CD14-positive monocyte (primary cell): ENCODE measurements around the gene CD6. TPM values are rescaled to one million over a fixed set of nuclear protein-coding genes. Genes with fewer than 3 reads are reported as not detected.
"Not testable (repeated sequence)": the region's sequence is repeated elsewhere in the genome, so short reads cannot be mapped to it uniquely, and the experiment has no call there.

Experiments
- DNase-seq, 3 donors: peaks; one replicate each; pipeline ENCODE4 v3.0.0-alpha.2; 2011 to 2022
- H2AFZ ChIP-seq: 2 replicates; pipeline ENCODE4 v1.6.0; 2012; ENCODE audit warnings: mild to moderate bottlenecking, low read depth, low read length, inconsistent platforms; ENCODE audit not compliant: insufficient read depth, poor library complexity, severe bottlenecking
- H3K27ac ChIP-seq, 2 donors: 1 replicate in 1 of 2; 2 replicates in 1 of 2; pipeline ENCODE4 v1.5.1; 2012 to 2013; ENCODE audit warnings: low read length in 2 of 2, control low read depth in 1 of 2, inconsistent platforms in 1 of 2, low read depth in 1 of 2, mild to moderate bottlenecking in 1 of 2
- H3K27me3 ChIP-seq, 2 donors: one replicate each; pipeline versions ENCODE4 v1.6.0 to v1.6.1; 2011 to 2013; ENCODE audit warnings: low read length in 2 of 2; ENCODE audit not compliant: control insufficient read depth in 2 of 2, insufficient read depth in 2 of 2
- H3K36me3 ChIP-seq, 2 donors: replicated peaks in 1 of 2; 1 replicate in 1 of 2; 2 replicates in 1 of 2; pipeline versions ENCODE4 v1.5.1 to v1.6.1; 2012 to 2013; ENCODE audit warnings: low read length in 2 of 2, control low read depth in 1 of 2, inconsistent platforms in 1 of 2, mild to moderate bottlenecking in 1 of 2; ENCODE audit not compliant: insufficient read depth in 2 of 2, control insufficient read depth in 1 of 2
- H3K4me1 ChIP-seq, 2 donors: 1 replicate in 1 of 2; 2 replicates in 1 of 2; pipeline versions ENCODE4 v1.5.1 to v1.6.1; 2012 to 2013; ENCODE audit warnings: low read length in 2 of 2, control low read depth in 1 of 2, inconsistent platforms in 1 of 2, mild to moderate bottlenecking in 1 of 2, moderate library complexity in 1 of 2; ENCODE audit not compliant: insufficient read depth in 2 of 2, control insufficient read depth in 1 of 2
- H3K4me2 ChIP-seq: replicated peaks from 2 replicates; pipeline ENCODE3; 2012; ENCODE audit warnings: low read length, moderate library complexity, mild to moderate bottlenecking; ENCODE audit not compliant: poor library complexity, severe bottlenecking; ENCODE audit errors: extremely low read depth
- H3K4me3 ChIP-seq, 3 experiments: fragments of 200-600 bp in 1 of 3; sonication (generic) in 1 of 3; replicated peaks in 1 of 3; 1 replicate in 2 of 3; 2 replicates in 1 of 3; pipeline ENCODE4 v1.5.1; 2011 to 2013; ENCODE audit warnings: low read length in 3 of 3, mild to moderate bottlenecking in 3 of 3, control low read depth in 2 of 3, low read depth in 2 of 3, inconsistent platforms in 1 of 3, moderate library complexity in 1 of 3
- H3K79me2 ChIP-seq: 2 replicates; pipeline ENCODE4 v1.6.0; 2012; ENCODE audit warnings: mild to moderate bottlenecking, control low read depth, inconsistent platforms, low read length, moderate library complexity; ENCODE audit not compliant: insufficient read depth
- H3K9ac ChIP-seq: 2 replicates; pipeline ENCODE4 v1.6.0; 2017; ENCODE audit warnings: low read length, mild to moderate bottlenecking; ENCODE audit not compliant: insufficient read depth, poor library complexity, severe bottlenecking
- H3K9me3 ChIP-seq, 2 donors: replicated peaks in 1 of 2; 1 replicate in 1 of 2; 2 replicates in 1 of 2; pipeline versions ENCODE4 v1.5.1 to v1.6.1; 2012 to 2013; ENCODE audit warnings: low read length in 2 of 2, control low read depth in 1 of 2; ENCODE audit not compliant: control insufficient read depth in 1 of 2, insufficient read depth in 1 of 2
- H4K20me1 ChIP-seq: 2 replicates; pipeline ENCODE4 v1.6.0; 2012; ENCODE audit warnings: mild to moderate bottlenecking, low read length, control low read depth, moderate library complexity; ENCODE audit not compliant: insufficient read depth
- H3K27ac Mint-ChIP-seq, 7 donors: one replicate each; pipeline ENCODE4 v1.8.0; 2020; ENCODE audit warnings: mild to moderate bottlenecking in 7 of 7, mixed read lengths in 7 of 7, moderate library complexity in 6 of 7, inconsistent platforms in 2 of 7
- H3K27me3 Mint-ChIP-seq, 3 donors: one replicate each; pipeline ENCODE4 v1.8.0; 2021 to 2022; ENCODE audit warnings: low read depth in 3 of 3, mild to moderate bottlenecking in 3 of 3, mixed read lengths in 3 of 3, moderate library complexity in 3 of 3, inconsistent platforms in 1 of 3
- H3K36me3 Mint-ChIP-seq, 2 donors: one replicate each; pipeline ENCODE4 v1.8.0; 2020; ENCODE audit warnings: mixed read lengths in 2 of 2, inconsistent platforms in 1 of 2, mild to moderate bottlenecking in 1 of 2
- H3K4me1 Mint-ChIP-seq: one replicate; pipeline ENCODE4 v1.8.0; 2020; ENCODE audit warnings: mild to moderate bottlenecking, mixed read lengths
- H3K4me3 Mint-ChIP-seq, 2 donors: one replicate each; pipeline ENCODE4 v1.8.0; 2020; ENCODE audit warnings: mild to moderate bottlenecking in 2 of 2, mixed read lengths in 2 of 2, moderate library complexity in 1 of 2
- H3K9me3 Mint-ChIP-seq, 7 donors: one replicate each; pipeline ENCODE4 v1.8.0; 2020 to 2022; ENCODE audit warnings: mixed read lengths in 7 of 7, mild to moderate bottlenecking in 6 of 7, moderate library complexity in 6 of 7, inconsistent platforms in 2 of 7
- CTCF ChIP-seq: fragments of 200-600 bp; IDR thresholded peaks from one replicate; pipeline ENCODE4 v1.8.0; 2022; ENCODE audit warnings: antibody characterized with exemption, mild to moderate bottlenecking
- WGBS: methylation state at CpG from one replicate; pipeline ENCODE4 v1.1.5; 2013; ENCODE audit warnings: missing lambda C conversion rate; ENCODE audit not compliant: insufficient coverage; 5-methylcytosine and 5-hydroxymethylcytosine counted together
- intact Hi-C, 2 donors: fragments of 100-400 bp; cut with micrococcal nuclease; formaldehyde crosslinking; loops; one replicate each; pipeline versions ENCODE4 v1.15.0 to v1.15.1; 2023
- polyA plus RNA-seq, 3 donors: library from polyadenylated mRNA; depleted of rRNA in 1 of 3; unstranded in 2 of 3; stranded (reverse) in 1 of 3; fragments of 300-500 nt in 2 of 3; fragments of >200 nt in 1 of 3; fragmentation: Illumina TruSeq in 2 of 3; gene quantifications; 1 replicate in 2 of 3; 2 replicates in 1 of 3; pipeline ENCODE4 v1.2.3, GENCODE V29; 2012 to 2021

Gene CD6
- polyA plus RNA-seq, 3 donors = 0.09 to 0.39 (median 0.39) TPM

GRCh38 chr11:60973699-60974098, 2.2 kb downstream of the CD6 start:
- peaks cover 0 to 5% of the 10 kb centered on the region in 2 donors for H3K4me1 ChIP-seq
- H3K27ac Mint-ChIP-seq = peak overlapping the region in 2 of 7 donors; percentile 4 to 9
- no peak for TF ChIP-seq CTCF
- 95% methylated on average over 5 of the region's 6 CpGs for WGBS
- no peak overlapping the region for H3K9ac ChIP-seq
- no peak overlapping the region for H3K4me2 ChIP-seq
- no peaks in the 10 kb centered on the region for H3K79me2 ChIP-seq
- no peak overlapping the region for H3K4me3 ChIP-seq
- no peaks in the 10 kb centered on the region for H3K36me3 ChIP-seq
- H3K36me3 Mint-ChIP-seq = no peaks in the 10 kb centered on the region
- H2AFZ ChIP-seq = no peak overlapping the region
- no peak for DNase-seq
- H3K4me3 Mint-ChIP-seq = peak overlapping the region in 1 of 2 donors; percentile 37
- H3K9me3 ChIP-seq = peaks cover under 1 to 2% of the 10 kb centered on the region in 2 donors
- peaks cover 17% of the 10 kb centered on the region for H3K4me1 Mint-ChIP-seq
- H3K27me3 Mint-ChIP-seq = peaks cover 25 to 32% (median 30%) of the 10 kb centered on the region in 3 donors
- peaks cover 0 to 5% (median 3%) of the 10 kb centered on the region in 7 donors for H3K9me3 Mint-ChIP-seq
- H3K27ac ChIP-seq = no peak overlapping the region
- H4K20me1 ChIP-seq = no peaks in the 10 kb centered on the region
- intact Hi-C loops = no loop called here
- H3K27me3 ChIP-seq = peaks cover 0 to 15% of the 10 kb centered on the region in 2 donors

- H3K9me3 ChIP-seq, H3K36me3 Mint-ChIP-seq, H3K9ac ChIP-seq, DNase-seq, H3K4me3 ChIP-seq, H3K9me3 Mint-ChIP-seq, intact Hi-C loops, H3K4me3 Mint-ChIP-seq, H3K4me1 ChIP-seq, H4K20me1 ChIP-seq, H3K27ac ChIP-seq, H3K36me3 ChIP-seq, H3K79me2 ChIP-seq, H3K4me2 ChIP-seq, H2AFZ ChIP-seq: not testable (repeated sequence)
- H3K27me3 Mint-ChIP-seq = peaks cover 23 to 30% (median 30%) of the 10 kb centered on the region in 3 donors
- H3K27ac Mint-ChIP-seq = peak overlapping the region in 1 of 7 donors; percentile 10
- WGBS = no CpG with 5 or more reads among the region's 13 CpGs
- H3K4me1 Mint-ChIP-seq = peaks cover 17% of the 10 kb centered on the region
- H3K27me3 ChIP-seq = peaks cover 0 to 15% of the 10 kb centered on the region in 2 donors
These were observed 2.8 kb downstream of the CD6 start for GRCh38 chr11:60974316-60974715.
